HK-2 (cell line): ENCODE data around the gene RSPH4A.
"Not testable (repeated sequence)": the region's sequence is repeated elsewhere in the genome, so short reads cannot be mapped to it uniquely, and the experiment has no call there.

Source experiments
- DNase-seq: peaks from one replicate; pipeline ENCODE4 v3.0.0-alpha.2; 2018; ENCODE audit not compliant: unreplicated experiment

The RSPH4A gene

GRCh38 chr6:116615937-116616736 lies at the start of gene RSPH4A:
RSPH4A (plus strand) TSS chr6:116616479; CDS start chr6:116616624, 145 bp downstream.
- DNase-seq = peak; percentile 87

GRCh38 chr6:116568111-116568510 lies 48.2 kb upstream of the RSPH4A start:
- no peak for DNase-seq

- no peak for DNase-seq
Observed at GRCh38 chr6:116568821-116569755, 47.2 kb upstream of the RSPH4A start.

GRCh38 chr6:116570856-116571682 lies 45.2 kb upstream of the RSPH4A start, which contains the start of gene RWDD1:
RWDD1 (plus strand) TSS chr6:116571504; CDS start chr6:116571583, 79 bp downstream.
- DNase-seq = peak; percentile 99

- no peak for DNase-seq
Observed at GRCh38 chr6:116571683-116572000, 44.6 kb upstream of the RSPH4A start.

GRCh38 chr6:116572162-116572561 lies 44.1 kb upstream of the RSPH4A start:
- DNase-seq = peak; percentile 23

GRCh38 chr6:116575227-116575626 lies 41.1 kb upstream of the RSPH4A start:
- no peak for DNase-seq

GRCh38 chr6:116577486-116577885 lies 38.8 kb upstream of the RSPH4A start:
- no peak for DNase-seq

GRCh38 chr6:116578335-116578734 lies 37.9 kb upstream of the RSPH4A start:
- DNase-seq = no peak

GRCh38 chr6:116579143-116579542 lies 37.1 kb upstream of the RSPH4A start:
- DNase-seq = no peak

GRCh38 chr6:116580198-116580597 lies 36.1 kb upstream of the RSPH4A start:
- DNase-seq = no peak

GRCh38 chr6:116586276-116586675 lies 30.0 kb upstream of the RSPH4A start:
- DNase-seq = no peak

GRCh38 chr6:116586738-116587137 lies 29.5 kb upstream of the RSPH4A start:
- no peak for DNase-seq

GRCh38 chr6:116595247-116595646 lies 21.0 kb upstream of the RSPH4A start:
- DNase-seq = no peak

- no peak for DNase-seq
Observed at GRCh38 chr6:116596815-116597214, 19.5 kb upstream of the RSPH4A start.

GRCh38 chr6:116603916-116604315 lies 12.4 kb upstream of the RSPH4A start:
- DNase-seq = not testable (repeated sequence)

GRCh38 chr6:116604868-116605267 lies 11.4 kb upstream of the RSPH4A start:
- DNase-seq = not testable (repeated sequence)

GRCh38 chr6:116605935-116606334 lies 10.3 kb upstream of the RSPH4A start:
- DNase-seq = no peak

GRCh38 chr6:116611056-116611455 lies 5.2 kb upstream of the RSPH4A start:
- DNase-seq = no peak

GRCh38 chr6:116616737-116617053 lies 416 bp downstream of the RSPH4A start:
- DNase-seq = no peak

- no peak for DNase-seq
Observed at GRCh38 chr6:116624036-116624805, 7.9 kb downstream of the RSPH4A start.
